ENCODE results near the gene CDNF. TPM values are rescaled to one million over a fixed set of nuclear protein-coding genes. Genes with fewer than 3 reads are reported as not detected.
"Not testable (repeated sequence)": the region's sequence is repeated elsewhere in the genome, so short reads cannot be mapped to it uniquely, and the experiment has no call there.

The CDNF gene
- total and polyA plus RNA-seq, 4 experiments from 2014 or later, result 0.94 to 2.5 (median 1.7) TPM

GRCh38 chr10:14820010-14820774, 17.6 kb downstream of the CDNF start:
- Histone ChIP-seq H3K36me3 (ENCODE audit: insufficient read depth, low read length) (no peaks in the 10 kb centered on the region), H3K27me3 (ENCODE audit: insufficient read depth, low read length) (no peaks in the 10 kb centered on the region), H3K4me1 (ENCODE audit: insufficient read depth, low read length) (no peaks in the 10 kb centered on the region), H3K9me3 (ENCODE audit: control insufficient read depth in 1 of 2, low read length in 2 of 2) (no peaks in the 10 kb centered on the region), H3K4me3 (ENCODE audit: low read length in 2 of 2) (no peak overlapping the region), H3K27ac (ENCODE audit: low read depth, low read length) (no peak overlapping the region)
- Mint-ChIP-seq H3K27me3 (no peaks in the 10 kb centered on the region), H3K27ac (no peak overlapping the region), H3K4me3 (no peak overlapping the region), H3K36me3 (no peaks in the 10 kb centered on the region), H3K9me3 (no peaks in the 10 kb centered on the region), H3K4me1 (peaks cover 0 to 10% (median 4%) of the 10 kb centered on the region in 4 donors)
- intact Hi-C loops (cut with micrococcal nuclease), result loop anchor here (5.0 kb wide), 1 partner anchor 518 kb away; no protein-coding TSS in a partner anchor
- ChIA-PET POLR2A (ENCODE audit: partially characterized antibody) (interaction anchor here (0.9 to 1.2 kb wide), 2 partner anchors 265 to 278 kb away, joined by 3 to 4 read pairs; no protein-coding TSS in a partner anchor), CTCF (ENCODE audit: partially characterized antibody) (interaction anchor here (0.7 to 1.6 kb wide), 3 partner anchors 21 to 283 kb away, joined by 3 to 9 read pairs (median 3); no protein-coding TSS in a partner anchor)
- no peak for DNase-seq

DNA sequence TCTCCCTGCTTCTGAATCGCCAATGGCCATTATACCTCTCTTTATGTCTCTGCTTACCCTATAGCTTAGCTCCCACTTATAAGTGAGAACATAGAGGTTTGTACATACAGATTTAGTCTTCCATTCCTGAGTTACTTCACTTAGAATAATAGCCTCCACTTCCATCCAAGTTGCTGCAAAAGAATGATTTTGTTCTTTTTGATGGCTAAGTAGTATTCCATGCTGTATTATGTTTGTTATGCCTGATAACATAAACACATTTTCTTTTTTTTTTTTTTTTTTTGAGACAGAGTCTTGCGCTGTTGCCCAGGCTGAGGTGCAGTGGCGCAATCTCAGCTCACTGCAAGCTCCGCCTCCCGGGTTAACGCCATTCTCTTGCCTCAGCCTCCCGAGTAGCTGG, 21.1 kb downstream of the CDNF start:
- H3K27me3 Mint-ChIP-seq; H3K36me3 ChIP-seq (ENCODE audit: insufficient read depth, low read length); H3K27ac ChIP-seq (ENCODE audit: low read depth, low read length); H3K9me3 Mint-ChIP-seq; intact Hi-C loops (cut with micrococcal nuclease); H3K4me1 ChIP-seq (ENCODE audit: insufficient read depth, low read length); H3K4me3 Mint-ChIP-seq; H3K9me3 ChIP-seq (ENCODE audit: control insufficient read depth in 1 of 2, low read length in 2 of 2); POLR2A ChIA-PET (ENCODE audit: partially characterized antibody); H3K27me3 ChIP-seq (ENCODE audit: insufficient read depth, low read length); DNase-seq; H3K4me3 ChIP-seq (ENCODE audit: low read length in 2 of 2); H3K36me3 Mint-ChIP-seq: not testable (repeated sequence)
- CTCF ChIA-PET (ENCODE audit: partially characterized antibody), result interaction anchor here (0.7 kb wide), 1 partner anchor 27 kb away, joined by 3 read pairs; no protein-coding TSS in a partner anchor
- peak overlapping the region in 1 of 7 donors; percentile 53 for H3K27ac Mint-ChIP-seq
- H3K4me1 Mint-ChIP-seq, result peaks cover 7 to 14% (median 12%) of the 10 kb centered on the region in 4 donors

- ChIA-PET POLR2A (ENCODE audit: partially characterized antibody) (no interaction called here), CTCF (ENCODE audit: partially characterized antibody) (interaction anchor here (0.7 to 1.1 kb wide), 2 partner anchors 261 to 317 kb away, joined by 3 read pairs; no protein-coding TSS in a partner anchor)
- H3K4me3 Mint-ChIP-seq, result no peak overlapping the region
- intact Hi-C loops (cut with micrococcal nuclease), result no loop called here
- Histone ChIP-seq H3K36me3 (ENCODE audit: insufficient read depth, low read length) (no peaks in the 10 kb centered on the region), H3K27me3 (ENCODE audit: insufficient read depth, low read length) (no peaks in the 10 kb centered on the region), H3K27ac (ENCODE audit: low read depth, low read length) (no peak overlapping the region), H3K4me1 (ENCODE audit: insufficient read depth, low read length) (peaks cover 8% of the 10 kb centered on the region), H3K9me3 (ENCODE audit: control insufficient read depth in 1 of 2, low read length in 2 of 2) (no peaks in the 10 kb centered on the region), H3K4me3 (ENCODE audit: low read length in 2 of 2) (no peak overlapping the region)
- H3K27me3 Mint-ChIP-seq, result no peaks in the 10 kb centered on the region
- peaks cover 7 to 18% (median 9%) of the 10 kb centered on the region in 4 donors for H3K4me1 Mint-ChIP-seq
- no peaks in the 10 kb centered on the region for H3K9me3 Mint-ChIP-seq
- H3K36me3 Mint-ChIP-seq, result no peaks in the 10 kb centered on the region
- H3K27ac Mint-ChIP-seq, result no peak overlapping the region
- no peak for DNase-seq
These were observed 22.2 kb downstream of the CDNF start for GRCh38 chr10:14815681-14816080.

DNA sequence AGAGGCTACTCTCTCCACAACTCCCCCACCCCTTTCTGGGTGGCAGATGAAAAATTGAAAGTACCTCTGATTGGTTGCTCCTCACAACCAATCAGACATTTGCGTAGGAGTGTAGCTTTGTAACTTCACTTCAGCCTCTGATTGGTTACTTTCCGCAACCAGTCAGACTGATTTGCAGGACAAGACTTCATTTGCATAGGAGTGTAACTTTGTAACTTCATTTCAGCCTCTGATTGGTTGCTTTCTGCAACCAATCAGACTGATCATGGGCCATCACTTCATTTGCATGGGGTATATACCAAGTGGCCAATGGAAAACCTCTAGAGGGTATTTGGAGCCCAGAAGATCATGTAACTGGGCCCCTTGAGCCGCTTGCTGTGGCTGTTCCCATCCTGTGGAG, 25.6 kb downstream of the CDNF start:
- CTCF ChIA-PET (ENCODE audit: partially characterized antibody), result no interaction called here
- no peaks in the 10 kb centered on the region for H3K9me3 ChIP-seq (ENCODE audit: control insufficient read depth in 1 of 2, low read length in 2 of 2)
- Mint-ChIP-seq H3K4me1 (peaks cover 7 to 18% (median 8%) of the 10 kb centered on the region in 4 donors), H3K9me3 (no peaks in the 10 kb centered on the region), H3K4me3 (peak overlapping the region in 5 of 8 donors; percentile 12 to 88 (median 61)), H3K36me3 (no peaks in the 10 kb centered on the region), H3K27me3 (no peaks in the 10 kb centered on the region), H3K27ac (peak overlapping the region in 2 of 7 donors; percentile 46 to 89)
- intact Hi-C loops (cut with micrococcal nuclease), result no loop called here
- POLR2A ChIA-PET (ENCODE audit: partially characterized antibody), result interaction anchor here (2.1 kb wide), 1 partner anchor 26 kb away, joined by 9 read pairs; the partner anchor contains the start of genes CDNF, HSPA14 and MSANTD7
- no peak overlapping the region for H3K27ac ChIP-seq (ENCODE audit: low read depth, low read length)
- peak in 1 of 5 donors; percentile 72 for DNase-seq
- no peak overlapping the region for H3K4me3 ChIP-seq (ENCODE audit: low read length in 2 of 2)
- peaks cover 8% of the 10 kb centered on the region for H3K4me1 ChIP-seq (ENCODE audit: insufficient read depth, low read length)
- H3K27me3 ChIP-seq (ENCODE audit: insufficient read depth, low read length), result no peaks in the 10 kb centered on the region
- H3K36me3 ChIP-seq (ENCODE audit: insufficient read depth, low read length), result no peaks in the 10 kb centered on the region

GRCh38 chr10:14810969-14811953, 26.6 kb downstream of the CDNF start:
- no peak overlapping the region for H3K4me3 Mint-ChIP-seq
- ChIA-PET POLR2A (ENCODE audit: partially characterized antibody) (interaction anchor here (2.1 kb wide), 1 partner anchor 27 kb away, joined by 9 read pairs; the partner anchor contains the start of genes CDNF, HSPA14 and MSANTD7), CTCF (ENCODE audit: partially characterized antibody) (no interaction called here)
- no peak overlapping the region for H3K4me3 ChIP-seq (ENCODE audit: low read length in 2 of 2)
- H3K27ac ChIP-seq (ENCODE audit: low read depth, low read length), result no peak overlapping the region
- no peaks in the 10 kb centered on the region for H3K36me3 Mint-ChIP-seq
- no peaks in the 10 kb centered on the region for H3K27me3 Mint-ChIP-seq
- DNase-seq, result no peak
- H3K4me1 Mint-ChIP-seq, result peaks cover 7 to 18% (median 8%) of the 10 kb centered on the region in 4 donors
- H3K27me3 ChIP-seq (ENCODE audit: insufficient read depth, low read length), result no peaks in the 10 kb centered on the region
- H3K27ac Mint-ChIP-seq, result peak overlapping the region in 2 of 7 donors; percentile 11 to 89
- intact Hi-C loops (cut with micrococcal nuclease), result no loop called here
- H3K36me3 ChIP-seq (ENCODE audit: insufficient read depth, low read length), result no peaks in the 10 kb centered on the region
- peaks cover 8% of the 10 kb centered on the region for H3K4me1 ChIP-seq (ENCODE audit: insufficient read depth, low read length)
- H3K9me3 Mint-ChIP-seq, result no peaks in the 10 kb centered on the region
- no peaks in the 10 kb centered on the region for H3K9me3 ChIP-seq (ENCODE audit: control insufficient read depth in 1 of 2, low read length in 2 of 2)

GRCh38 chr10:14806318-14806717, 31.5 kb downstream of the CDNF start:
- no peaks in the 10 kb centered on the region for H3K9me3 ChIP-seq (ENCODE audit: control insufficient read depth in 1 of 2, low read length in 2 of 2)
- peaks cover 0 to 3% (median under 1%) of the 10 kb centered on the region in 4 donors for H3K4me1 Mint-ChIP-seq
- intact Hi-C loops (cut with micrococcal nuclease), result no loop called here
- no peaks in the 10 kb centered on the region for H3K27me3 ChIP-seq (ENCODE audit: insufficient read depth, low read length)
- no peak overlapping the region for H3K27ac Mint-ChIP-seq
- H3K4me3 Mint-ChIP-seq, result no peak overlapping the region
- CTCF ChIA-PET (ENCODE audit: partially characterized antibody), result no interaction called here
- H3K36me3 ChIP-seq (ENCODE audit: insufficient read depth, low read length), result no peaks in the 10 kb centered on the region
- H3K9me3 Mint-ChIP-seq, result no peaks in the 10 kb centered on the region
- H3K36me3 Mint-ChIP-seq, result no peaks in the 10 kb centered on the region
- no peak overlapping the region for H3K4me3 ChIP-seq (ENCODE audit: low read length in 2 of 2)
- POLR2A ChIA-PET (ENCODE audit: partially characterized antibody), result no interaction called here
- H3K4me1 ChIP-seq (ENCODE audit: insufficient read depth, low read length), result no peaks in the 10 kb centered on the region
- H3K27ac ChIP-seq (ENCODE audit: low read depth, low read length), result no peak overlapping the region
- peaks cover 0 to 2% of the 10 kb centered on the region in 2 donors for H3K27me3 Mint-ChIP-seq
- no peak for DNase-seq

GRCh38 chr10:14803827-14804226, 34.0 kb downstream of the CDNF start:
- Histone ChIP-seq H3K4me1 (ENCODE audit: insufficient read depth, low read length) (no peaks in the 10 kb centered on the region), H3K9me3 (ENCODE audit: control insufficient read depth in 1 of 2, low read length in 2 of 2) (no peaks in the 10 kb centered on the region), H3K27me3 (ENCODE audit: insufficient read depth, low read length) (no peaks in the 10 kb centered on the region), H3K27ac (ENCODE audit: low read depth, low read length) (no peak overlapping the region), H3K36me3 (ENCODE audit: insufficient read depth, low read length) (no peaks in the 10 kb centered on the region), H3K4me3 (ENCODE audit: low read length in 2 of 2) (no peak overlapping the region)
- Mint-ChIP-seq H3K27me3 (peaks cover 0 to 2% of the 10 kb centered on the region in 2 donors), H3K9me3 (no peaks in the 10 kb centered on the region), H3K4me1 (no peaks in the 10 kb centered on the region), H3K4me3 (no peak overlapping the region), H3K36me3 (no peaks in the 10 kb centered on the region), H3K27ac (no peak overlapping the region)
- ChIA-PET POLR2A (ENCODE audit: partially characterized antibody) (no interaction called here), CTCF (ENCODE audit: partially characterized antibody) (no interaction called here)
- no peak for DNase-seq
- intact Hi-C loops (cut with micrococcal nuclease), result no loop called here

All from CD4-positive, alpha-beta memory T cell (primary cell).